HG03354 (cell line): ENCODE results near the gene LRMDA.

ENCODE experiments used
- ATAC-seq: cut with Tn5 transposase; IDR thresholded peaks from one replicate; pipeline ENCODE4 v1.9.1; 2021; ENCODE audit warnings: mild to moderate bottlenecking; ENCODE audit not compliant: unreplicated experiment, poor library complexity, severe bottlenecking

The LRMDA gene

DNA sequence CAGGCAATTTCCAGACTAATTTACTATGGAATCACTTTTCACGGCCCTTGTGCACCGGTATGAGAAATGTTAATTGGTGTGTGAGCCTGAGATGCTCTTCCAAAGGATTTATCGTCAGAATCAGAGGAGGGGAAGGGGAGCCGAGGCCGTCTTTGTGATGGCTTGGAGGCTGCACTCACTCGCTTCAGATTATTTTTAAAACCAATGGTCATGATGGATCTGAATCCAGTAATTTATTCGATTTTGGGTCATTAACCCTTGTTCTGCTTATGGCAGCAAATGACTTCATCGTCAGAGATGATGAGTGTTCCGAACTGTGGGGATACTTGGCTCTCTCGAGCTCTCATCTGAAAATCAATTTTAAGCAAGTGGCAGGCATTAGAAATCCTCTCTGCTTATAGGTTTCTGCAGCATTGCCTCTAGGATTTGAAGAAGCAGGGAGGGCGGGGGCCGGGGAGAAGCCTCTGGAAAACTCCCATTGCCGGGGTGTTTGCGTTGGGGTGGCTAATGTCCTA is 576.3 kb downstream of the LRMDA start:
- no peak for ATAC-seq

GRCh38 chr10:76009531-76009930 is 578.1 kb downstream of the LRMDA start:
- ATAC-seq = no peak

GRCh38 chr10:76010703-76011102 is 579.3 kb downstream of the LRMDA start:
- ATAC-seq = no peak

DNA sequence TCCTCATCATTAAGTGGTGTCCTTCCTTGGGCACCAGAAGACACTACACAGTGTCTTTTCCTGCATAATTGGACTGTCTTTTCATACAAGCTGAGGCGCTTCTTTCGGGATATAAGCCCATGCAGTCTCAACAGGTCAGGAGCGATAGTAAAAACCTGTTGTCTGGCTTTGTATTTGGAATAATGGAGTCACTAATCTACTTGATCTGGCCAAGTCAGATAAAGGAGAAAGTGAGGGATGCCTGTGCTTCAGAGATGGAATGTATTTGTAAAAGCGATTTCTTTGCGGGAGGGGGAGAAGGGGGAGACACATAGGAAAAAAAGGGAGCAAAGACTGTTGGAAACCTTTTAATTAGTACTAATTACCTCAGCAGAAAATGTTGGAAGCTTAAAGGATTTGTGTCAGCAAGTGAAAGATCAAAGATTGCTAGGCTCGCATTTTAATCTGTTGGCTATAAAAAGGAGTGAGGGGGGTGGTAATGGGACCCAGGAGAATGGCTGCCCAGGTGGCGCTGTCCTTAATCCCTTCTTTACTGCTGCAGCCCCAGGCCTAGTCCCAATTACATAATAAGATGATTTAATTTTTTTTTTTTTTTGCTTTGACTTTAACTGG is 581.4 kb downstream of the LRMDA start:
- no peak for ATAC-seq

DNA sequence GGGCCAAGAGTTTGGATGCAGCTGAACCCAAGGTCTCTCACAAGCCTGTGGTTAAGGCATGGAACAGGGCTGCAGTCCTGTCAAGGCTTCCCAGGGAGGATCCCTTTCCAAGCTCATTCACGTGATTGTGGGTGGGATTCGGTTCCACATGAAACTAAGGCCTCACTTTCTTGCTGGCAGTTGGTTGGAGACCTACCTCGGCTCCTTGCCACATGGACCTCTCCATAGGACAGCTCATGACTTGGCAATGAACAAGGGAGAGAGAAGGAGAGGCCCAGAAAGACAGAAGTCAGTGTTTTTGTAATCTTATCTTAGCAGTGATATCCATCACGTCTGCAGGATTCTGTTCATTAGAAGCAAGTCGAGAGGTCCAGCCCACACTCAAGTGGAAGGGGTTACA is 583.8 kb downstream of the LRMDA start:
- ATAC-seq = no peak

- ATAC-seq = no peak
Observed at GRCh38 chr10:76017026-76017732, 585.8 kb downstream of the LRMDA start.

GRCh38 chr10:76017733-76018433 is 586.5 kb downstream of the LRMDA start:
- ATAC-seq = no peak

DNA sequence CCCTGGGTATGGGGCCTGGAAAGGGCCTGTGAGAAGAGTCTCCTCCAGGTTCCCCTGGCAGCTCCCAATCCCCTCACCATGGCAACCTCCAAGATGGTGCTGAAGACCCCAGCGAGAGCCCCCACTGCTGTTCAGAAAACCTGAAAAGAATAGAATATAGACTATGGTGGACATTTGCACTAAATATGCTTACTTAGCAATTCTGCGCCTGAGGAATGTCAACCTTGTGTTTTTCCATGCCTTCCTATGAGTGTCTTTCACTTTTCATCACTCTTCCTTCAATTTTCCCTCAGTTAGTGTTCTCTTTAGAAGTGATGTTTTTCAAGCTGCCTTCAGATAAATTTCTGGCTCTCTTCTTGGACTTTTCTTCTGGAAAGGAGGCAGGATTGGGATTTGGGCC is 589.2 kb downstream of the LRMDA start:
- ATAC-seq = no peak

- ATAC-seq = no peak
Observed at GRCh38 chr10:76021398-76021797, 590.0 kb downstream of the LRMDA start.

DNA sequence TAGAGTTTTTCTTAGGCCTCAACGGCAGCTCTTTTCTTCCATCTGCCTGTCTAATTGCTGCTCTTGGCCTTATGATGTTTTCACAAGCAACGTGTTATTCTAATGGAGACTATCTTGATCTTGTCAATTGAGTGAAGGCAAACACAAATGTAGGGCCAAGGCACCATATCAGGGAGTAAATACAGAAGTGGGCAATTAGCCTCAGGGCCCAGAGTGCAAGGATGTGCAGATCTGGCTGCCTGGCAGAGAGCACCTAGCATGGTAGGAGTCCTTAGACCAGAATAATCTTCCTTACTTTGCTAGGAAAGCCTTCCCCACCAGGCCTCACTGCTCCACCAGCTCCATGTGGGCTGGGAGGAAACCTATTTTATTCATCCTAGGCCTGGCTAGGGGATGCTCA is 590.9 kb downstream of the LRMDA start:
- ATAC-seq = no peak

DNA sequence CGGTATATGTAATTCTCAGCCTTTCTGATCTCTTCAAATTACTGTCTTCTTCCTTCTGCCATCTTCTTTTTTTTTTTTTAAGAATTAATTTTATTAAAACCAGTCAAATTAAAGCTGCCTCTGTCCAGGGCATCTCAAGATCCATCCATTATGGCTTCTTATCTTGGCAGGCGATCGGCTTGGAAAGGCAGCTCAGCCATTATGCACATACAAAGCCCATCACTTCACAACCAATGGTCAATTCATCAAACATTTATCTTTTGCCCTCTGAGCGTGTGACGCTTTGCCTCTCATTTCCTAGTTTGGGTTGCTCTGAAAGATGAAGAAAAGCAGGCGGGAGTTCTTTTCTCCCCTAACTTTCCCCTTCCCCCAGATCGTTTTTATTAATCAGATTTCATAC is 591.6 kb downstream of the LRMDA start:
- no peak for ATAC-seq

- no peak for ATAC-seq
Observed at GRCh38 chr10:76024460-76025123, 593.2 kb downstream of the LRMDA start.

DNA sequence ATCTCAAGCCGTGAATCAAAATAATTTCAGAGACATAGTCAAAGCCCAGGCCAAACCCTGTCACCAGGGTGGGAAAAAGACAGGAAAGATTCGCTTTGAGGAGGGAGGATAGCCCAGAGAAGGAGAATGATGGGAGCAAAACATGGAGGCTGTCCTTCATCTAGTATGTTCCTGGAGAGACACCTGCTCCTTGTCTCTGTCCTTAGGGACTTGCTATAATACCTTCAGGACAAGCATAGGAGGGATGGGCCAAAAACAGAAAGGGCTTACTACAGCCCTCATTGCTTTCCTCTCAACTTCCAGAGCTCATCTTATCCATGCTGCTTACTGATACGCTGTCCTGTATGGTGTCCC is 593.7 kb downstream of the LRMDA start:
- no peak for ATAC-seq

DNA sequence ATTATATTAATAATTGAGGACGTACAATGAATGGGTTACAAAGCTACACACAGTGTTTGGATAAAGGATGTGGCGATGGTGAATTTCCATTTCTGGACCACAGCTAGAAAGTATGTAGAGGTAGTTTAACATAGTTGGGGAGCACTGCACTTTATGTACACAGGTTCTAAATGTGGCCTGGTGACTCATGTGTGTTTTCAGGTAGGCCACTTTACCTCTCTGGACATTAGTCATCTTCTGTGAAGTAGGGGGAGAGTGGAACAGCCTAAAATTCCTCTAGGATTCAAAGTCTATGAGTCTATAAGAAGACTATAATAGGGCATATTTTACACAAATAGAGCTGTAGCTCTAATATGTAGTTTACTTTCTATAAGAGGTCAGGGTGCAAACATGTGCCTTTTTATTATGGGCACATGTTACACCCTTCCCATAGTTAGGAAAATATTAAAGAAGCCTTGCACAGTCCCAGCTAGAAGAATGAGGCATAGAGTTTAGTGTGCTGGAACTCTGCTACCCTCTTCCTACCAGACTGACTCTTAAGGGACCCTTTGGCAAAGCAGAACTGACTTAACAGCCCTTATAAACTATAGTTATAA is 594.9 kb downstream of the LRMDA start:
- no peak for ATAC-seq

- ATAC-seq = no peak
Observed at GRCh38 chr10:76026905-76027304, 595.5 kb downstream of the LRMDA start.

DNA sequence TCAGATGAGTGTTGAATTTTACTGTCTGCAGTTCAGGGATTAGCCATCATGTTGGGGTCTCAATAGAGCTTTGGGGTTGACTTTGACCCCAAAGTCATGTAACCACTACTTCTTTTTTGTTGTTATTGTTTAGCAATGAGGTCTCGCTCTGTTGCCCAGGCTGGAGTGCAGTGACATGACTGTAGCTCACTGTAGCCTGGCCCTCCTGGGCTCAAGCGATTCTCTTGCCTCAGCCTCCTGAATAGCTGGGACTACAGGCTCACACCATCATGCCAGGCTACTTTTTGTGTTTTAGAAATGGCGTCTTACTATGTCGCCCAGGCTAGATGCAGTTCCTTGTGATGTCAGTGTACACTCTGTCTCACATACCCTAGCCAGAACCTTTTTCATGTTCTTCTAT is 598.4 kb downstream of the LRMDA start:
- no peak for ATAC-seq

DNA sequence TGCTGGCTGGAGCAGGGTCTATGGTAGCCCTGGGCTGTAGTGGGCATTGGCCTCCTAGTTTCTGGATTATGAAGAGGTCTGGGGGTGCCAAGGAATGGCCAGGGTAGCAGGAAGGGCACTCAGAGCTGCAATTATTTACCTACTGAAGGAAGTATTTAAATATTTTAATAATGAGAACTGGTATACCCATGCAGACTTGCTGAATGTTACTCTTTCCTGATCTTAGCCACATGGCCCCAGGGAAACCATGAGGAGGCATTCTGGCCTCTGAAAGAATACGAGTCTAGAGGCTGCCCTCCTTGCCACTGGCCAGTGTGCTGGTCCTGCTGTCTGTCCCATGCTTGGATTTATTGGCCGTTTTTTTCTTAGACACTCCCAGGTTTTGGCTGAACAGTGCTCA is 599.7 kb downstream of the LRMDA start:
- no peak for ATAC-seq

DNA sequence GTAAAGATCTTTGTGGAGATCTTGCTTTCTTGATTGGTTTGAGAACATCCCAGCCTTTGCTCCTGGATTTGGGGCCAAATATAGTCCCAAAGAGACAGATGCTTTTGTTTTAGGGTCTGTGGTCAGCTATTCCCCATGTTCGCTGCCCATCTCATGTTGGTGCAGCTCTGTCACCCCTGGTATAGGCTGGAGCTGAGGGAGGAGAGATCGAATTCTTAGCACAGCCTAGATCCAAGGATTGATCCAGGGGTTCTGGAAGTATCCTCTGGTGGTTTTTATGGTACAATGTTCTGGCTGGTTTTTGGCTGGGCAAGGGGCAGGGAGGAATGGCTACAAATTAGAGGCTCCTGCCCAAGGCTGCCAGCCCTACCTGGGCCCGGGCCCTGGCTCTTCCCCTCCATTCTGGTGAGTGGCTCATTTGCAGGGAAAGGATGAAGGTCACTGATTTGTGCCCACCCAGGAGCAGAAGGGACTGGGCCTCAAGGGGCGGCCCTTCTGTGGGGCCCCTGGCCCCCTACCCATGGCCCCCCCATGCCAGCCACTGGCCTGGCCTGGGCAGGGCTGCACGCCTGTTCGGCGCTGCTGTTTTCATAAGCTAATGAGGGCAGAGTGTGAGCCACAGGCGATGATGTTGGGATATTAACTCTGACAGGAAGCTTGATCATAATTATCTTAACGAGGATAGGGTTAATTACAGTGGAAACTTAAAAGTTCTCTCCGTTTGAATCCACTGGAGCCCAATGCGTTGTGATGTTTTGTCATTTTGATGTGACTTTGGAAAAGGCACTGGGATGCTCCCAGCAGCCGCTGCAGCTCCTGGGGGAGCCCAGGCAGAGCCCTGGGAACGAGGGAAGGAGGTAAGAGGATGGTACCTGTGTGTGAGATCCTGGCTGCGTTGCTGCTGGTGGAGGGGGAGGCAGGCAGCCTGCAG is 600.6 kb downstream of the LRMDA start:
- no peak for ATAC-seq

GRCh38 chr10:76032700-76033039 is 601.2 kb downstream of the LRMDA start:
- no peak for ATAC-seq
